ENCODE results near the gene GPR55. TPM values are rescaled to one million over a fixed set of nuclear protein-coding genes. Genes with fewer than 3 reads are reported as not detected.

Gene GPR55
- total RNA-seq, 1 experiment from 2014 or later = not detected

- ChIA-PET RAD21 (ENCODE audit: low non-redundant PET in 1 of 2, low total read pairs in 2 of 2, uncharacterized antibody in 2 of 2, unreplicated experiment in 2 of 2) (interaction anchor here in 1 of 2 experiments (0.6 kb wide), 1 partner anchor 23 kb away, joined by 3 read pairs; no protein-coding TSS in a partner anchor), POLR2A (no interaction called here), CTCF (no interaction called here)
Observed at GRCh38 chr2:230872151-230872967, 52.7 kb downstream of the GPR55 start.

GRCh38 chr2:230871361-230872150, 53.5 kb downstream of the GPR55 start:
- intact Hi-C loops (cut with micrococcal nuclease) = no loop called here
- RAD21 ChIA-PET (ENCODE audit: low non-redundant PET in 1 of 2, low total read pairs in 2 of 2, uncharacterized antibody in 2 of 2, unreplicated experiment in 2 of 2) = interaction anchor here in 1 of 2 experiments (0.6 kb wide), 1 partner anchor 24 kb away, joined by 3 read pairs; no protein-coding TSS in a partner anchor
- no peak overlapping the region for H3K9ac ChIP-seq (ENCODE audit: low read length)
- no peak for TF ChIP-seq MAX (IDR thresholded peaks at IDR 0.05)
- no peak for TF ChIP-seq SRF (IDR thresholded peaks at IDR 0.05; ENCODE audit: low read depth)
- no peak for TF ChIP-seq FOSL1 (IDR thresholded peaks at IDR 0.05; ENCODE audit: low read depth)
- TF ChIP-seq CEBPB (IDR thresholded peaks at IDR 0.05; ENCODE audit: low read depth) = no peak
- TF ChIP-seq RAD21 (IDR thresholded peaks at IDR 0.05; ENCODE audit: low read depth) = no peak
- TF ChIP-seq SP1 (IDR thresholded peaks at IDR 0.05; ENCODE audit: low read depth) = no peak
- TF ChIP-seq POLR2AphosphoS5 (IDR thresholded peaks at IDR 0.05; ENCODE audit: low read depth, low read length) = no peak
- TF ChIP-seq REST (IDR thresholded peaks at IDR 0.05; ENCODE audit: low read depth) = no peak
- no peak for TF ChIP-seq TCF7L2 (IDR thresholded peaks at IDR 0.05; ENCODE audit: borderline replicate concordance, extremely low read depth, insufficient read depth, insufficient read length)
- no peak for TF ChIP-seq EGR1 (IDR thresholded peaks at IDR 0.05; ENCODE audit: low read depth)
- TF ChIP-seq POLR2A (IDR thresholded peaks at IDR 0.05; ENCODE audit: borderline replicate concordance, extremely low read depth, insufficient read depth, insufficient read length) = no peak

More at GRCh38 chr2:230872151-230872967, 52.7 kb downstream of the GPR55 start:
- H3K27ac ChIP-seq (ENCODE audit: low read depth, low read length) = no peak overlapping the region
- H3K4me1 ChIP-seq (ENCODE audit: control insufficient read depth in 1 of 2, insufficient read depth in 2 of 2, low read length in 2 of 2) = peaks cover under 1 to 1% of the 10 kb centered on the region in 2 experiments
- H4K20me1 ChIP-seq (ENCODE audit: insufficient read depth) = no peaks in the 10 kb centered on the region
- no TSS peak for BruUV-seq (replicated peaks)
- H2AFZ ChIP-seq (ENCODE audit: low read depth, low read length, poor library complexity, severe bottlenecking) = no peak overlapping the region
- no peaks in the 10 kb centered on the region for H3K27me3 ChIP-seq (ENCODE audit: insufficient read depth, low read length)
- H3K79me2 ChIP-seq (ENCODE audit: insufficient read depth, low read length) = no peaks in the 10 kb centered on the region
- intact Hi-C loops (cut with micrococcal nuclease) = no loop called here
- no peaks in the 10 kb centered on the region for H3K9me3 ChIP-seq (ENCODE audit: control insufficient read depth in 1 of 2, insufficient read depth in 1 of 2, low read depth in 1 of 2, low read length in 2 of 2)
- no peak overlapping the region for H3K9ac ChIP-seq (ENCODE audit: low read length)
- DNase-seq (ENCODE audit: low read depth, low spot score) = no peak
- TF ChIP-seq CBX3 (IDR thresholded peaks at IDR 0.05; ENCODE audit: low read depth) (no peak), SRF (IDR thresholded peaks at IDR 0.05; ENCODE audit: low read depth) (no peak), ZFX (IDR thresholded peaks at IDR 0.05) (no peak)
- H3K4me3 ChIP-seq (replicated peaks in 1 of 2; ENCODE audit: low read depth in 1 of 2, low read length in 2 of 2) = no peak overlapping the region
- H3K9me2 ChIP-seq (ENCODE audit: insufficient read depth) = no peaks in the 10 kb centered on the region
- no peak for ATAC-seq
- H3K36me3 ChIP-seq (ENCODE audit: control insufficient read depth in 1 of 2, insufficient read depth in 2 of 2, low read length in 2 of 2) = peaks cover 2 to 12% of the 10 kb centered on the region in 2 experiments; a peak in 2 of 4 replicates
- H3K4me2 ChIP-seq (ENCODE audit: low read length) = no peak overlapping the region

More at GRCh38 chr2:230871361-230872150, 53.5 kb downstream of the GPR55 start:
- POLR2A ChIA-PET = no interaction called here
- Histone ChIP-seq H3K4me3 (replicated peaks in 1 of 2; ENCODE audit: low read depth in 1 of 2, low read length in 2 of 2) (no peak overlapping the region), H3K36me3 (ENCODE audit: control insufficient read depth in 1 of 2, insufficient read depth in 2 of 2, low read length in 2 of 2) (peaks cover 0 to 7% of the 10 kb centered on the region in 2 experiments; a peak in 1 of 4 replicates), H3K9me3 (ENCODE audit: control insufficient read depth in 1 of 2, insufficient read depth in 1 of 2, low read depth in 1 of 2, low read length in 2 of 2) (no peaks in the 10 kb centered on the region), H3K4me1 (ENCODE audit: control insufficient read depth in 1 of 2, insufficient read depth in 2 of 2, low read length in 2 of 2) (peaks cover 9% of the 10 kb centered on the region in 2 experiments), H3K79me2 (ENCODE audit: insufficient read depth, low read length) (no peaks in the 10 kb centered on the region), H4K20me1 (ENCODE audit: insufficient read depth) (no peaks in the 10 kb centered on the region), H3K9me2 (ENCODE audit: insufficient read depth) (no peaks in the 10 kb centered on the region), H3K27me3 (ENCODE audit: insufficient read depth, low read length) (no peaks in the 10 kb centered on the region), H2AFZ (ENCODE audit: low read depth, low read length, poor library complexity, severe bottlenecking) (no peak overlapping the region), H3K27ac (ENCODE audit: low read depth, low read length) (no peak overlapping the region), H3K4me2 (ENCODE audit: low read length) (no peak overlapping the region)
- ATAC-seq = no peak
- no peak for DNase-seq (ENCODE audit: low read depth, low spot score)
- CTCF ChIA-PET = no interaction called here
- no TSS peak for BruUV-seq (replicated peaks)

Measured in HCT116 (cell line).